ENCODE results near the gene NSA2.
"Not testable (repeated sequence)": the region's sequence is repeated elsewhere in the genome, so short reads cannot be mapped to it uniquely, and the experiment has no call there.

Gene NSA2

GRCh38 chr5:74766849-74767578 is at the start of gene NSA2, which contains the start of gene GFM2:
Gene NSA2, plus strand, starts transcription at chr5:74767249. Its CDS starts 112 bp downstream, at chr5:74767361.
Gene GFM2, minus strand, starts transcription at chr5:74767117. Its CDS starts 3,375 bp downstream, at chr5:74763742.
- DNase-seq (ENCODE audit: low read depth, low spot score): peak; percentile 88

GRCh38 chr5:74717596-74717995 is 49.5 kb upstream of the NSA2 start:
- no peak for DNase-seq (ENCODE audit: low read depth, low spot score)

- DNase-seq (ENCODE audit: low read depth, low spot score): no peak
Observed at GRCh38 chr5:74722271-74722670, 44.8 kb upstream of the NSA2 start.

GRCh38 chr5:74725331-74725730 is 41.7 kb upstream of the NSA2 start:
- no peak for DNase-seq (ENCODE audit: low read depth, low spot score)

GRCh38 chr5:74736759-74737158 is 30.3 kb upstream of the NSA2 start:
- DNase-seq (ENCODE audit: low read depth, low spot score): no peak

- DNase-seq (ENCODE audit: low read depth, low spot score): no peak
Observed at GRCh38 chr5:74738406-74738805, 28.6 kb upstream of the NSA2 start.

GRCh38 chr5:74748742-74749141 is 18.3 kb upstream of the NSA2 start:
- DNase-seq (ENCODE audit: low read depth, low spot score): not testable (repeated sequence)

- no peak for DNase-seq (ENCODE audit: low read depth, low spot score)
Observed at GRCh38 chr5:74761241-74761640, 5.8 kb upstream of the NSA2 start.

GRCh38 chr5:74762599-74762998 is 4.5 kb upstream of the NSA2 start:
- DNase-seq (ENCODE audit: low read depth, low spot score): no peak

GRCh38 chr5:74763504-74763903 is 3.5 kb upstream of the NSA2 start:
- DNase-seq (ENCODE audit: low read depth, low spot score): no peak

GRCh38 chr5:74765201-74765600 is 1.8 kb upstream of the NSA2 start:
- DNase-seq (ENCODE audit: low read depth, low spot score): no peak

GRCh38 chr5:74765929-74766328 is 1.1 kb upstream of the NSA2 start:
- no peak for DNase-seq (ENCODE audit: low read depth, low spot score)

GRCh38 chr5:74766418-74766848 is 616 bp upstream of the NSA2 start:
- DNase-seq (ENCODE audit: low read depth, low spot score): peak; percentile 8

- no peak for DNase-seq (ENCODE audit: low read depth, low spot score)
Observed at GRCh38 chr5:74767579-74767913, 497 bp downstream of the NSA2 start.

- no peak for DNase-seq (ENCODE audit: low read depth, low spot score)
Observed at GRCh38 chr5:74772359-74772758, 5.3 kb downstream of the NSA2 start.

- no peak for DNase-seq (ENCODE audit: low read depth, low spot score)
Observed at GRCh38 chr5:74778609-74779008, 11.6 kb downstream of the NSA2 start.

- no peak for DNase-seq (ENCODE audit: low read depth, low spot score)
Observed at GRCh38 chr5:74786851-74787250, 19.8 kb downstream of the NSA2 start.

- no peak for DNase-seq (ENCODE audit: low read depth, low spot score)
Observed at GRCh38 chr5:74787424-74787823, 20.4 kb downstream of the NSA2 start.

GRCh38 chr5:74791669-74792068 is 24.6 kb downstream of the NSA2 start:
- not testable (repeated sequence) for DNase-seq (ENCODE audit: low read depth, low spot score)

- no peak for DNase-seq (ENCODE audit: low read depth, low spot score)
Observed at GRCh38 chr5:74798977-74799911, 32.2 kb downstream of the NSA2 start.

- no peak for DNase-seq (ENCODE audit: low read depth, low spot score)
Observed at GRCh38 chr5:74801197-74801596, 34.1 kb downstream of the NSA2 start.

GRCh38 chr5:74801941-74802340 is 34.9 kb downstream of the NSA2 start:
- no peak for DNase-seq (ENCODE audit: low read depth, low spot score)

- no peak for DNase-seq (ENCODE audit: low read depth, low spot score)
Observed at GRCh38 chr5:74810915-74811314, 43.9 kb downstream of the NSA2 start.
